Keratinocyte (primary cell): Measurements from ENCODE around the gene TSPEAR. TPM values are rescaled to one million over a fixed set of nuclear protein-coding genes. Genes with fewer than 3 reads are reported as not detected.

Experiments
- DNase-seq: peaks from one replicate; pipeline ENCODE4 v3.0.0-alpha.2; 2011; ENCODE audit warnings: low read depth, missing footprints, low spot score
- FAIRE-seq: peaks from 2 replicates; lab custom pipeline; 2011; peaks lifted over from hg19 to GRCh38; lab: Jason Lieb, UNC
- H2AFZ ChIP-seq: 2 replicates; pipeline ENCODE4 v1.6.0; 2012; ENCODE audit warnings: low read length, control low read depth, inconsistent platforms; ENCODE audit not compliant: control insufficient read depth
- H3K27ac ChIP-seq: 2 replicates; pipeline ENCODE4 v1.5.1; 2011; ENCODE audit warnings: low read length; ENCODE audit not compliant: control insufficient read depth, insufficient read depth
- H3K27me3 ChIP-seq: 3 replicates; pipeline ENCODE4 v1.6.0; 2011; ENCODE audit warnings: low read length; ENCODE audit not compliant: control insufficient read depth, insufficient read depth; ENCODE audit errors: extremely low read depth
- H3K36me3 ChIP-seq, 2 experiments: 2 replicates in 1 of 2; 3 replicates in 1 of 2; pipeline ENCODE4 v1.5.1; 2011; ENCODE audit warnings: low read length in 2 of 2, mild to moderate bottlenecking in 1 of 2; ENCODE audit not compliant: control insufficient read depth in 2 of 2, insufficient read depth in 2 of 2; ENCODE audit errors: extremely low read depth in 1 of 2
- H3K4me1 ChIP-seq: 3 replicates; pipeline ENCODE4 v1.5.1; 2011; ENCODE audit warnings: low read length; ENCODE audit not compliant: control insufficient read depth, insufficient read depth; ENCODE audit errors: extremely low read depth
- H3K4me2 ChIP-seq: 3 replicates; pipeline ENCODE4 v1.6.0; 2011; ENCODE audit warnings: low read depth, low read length; ENCODE audit not compliant: control insufficient read depth, insufficient read depth; ENCODE audit errors: extremely low read depth
- H3K4me3 ChIP-seq, 3 experiments: fragments of 200-600 bp in 1 of 3; sonication (generic) in 1 of 3; 2 replicates in 2 of 3; 3 replicates in 1 of 3; pipeline ENCODE4 v1.5.1; 2011 to 2016; ENCODE audit warnings: low read length in 3 of 3, mild to moderate bottlenecking in 3 of 3, control low read depth in 2 of 3, inconsistent platforms in 1 of 3, low read depth in 1 of 3, mixed read lengths in 1 of 3, mixed run types in 1 of 3, moderate library complexity in 1 of 3; ENCODE audit not compliant: control insufficient read depth in 2 of 3, insufficient read depth in 2 of 3; ENCODE audit errors: extremely low read depth in 1 of 3
- H3K79me2 ChIP-seq: 2 replicates; pipeline ENCODE4 v1.6.0; 2012; ENCODE audit warnings: low read length; ENCODE audit not compliant: control insufficient read depth, insufficient read depth
- H3K9ac ChIP-seq: 3 replicates; pipeline ENCODE4 v1.6.0; 2011; ENCODE audit warnings: low read length; ENCODE audit not compliant: control insufficient read depth, insufficient read depth; ENCODE audit errors: extremely low read depth
- H3K9me1 ChIP-seq: 3 replicates; pipeline ENCODE4 v1.6.0; 2011; ENCODE audit warnings: low read length; ENCODE audit not compliant: control insufficient read depth, insufficient read depth; ENCODE audit errors: extremely low read depth
- H3K9me3 ChIP-seq: 2 replicates; pipeline ENCODE4 v1.5.1; 2012; ENCODE audit warnings: low read depth, low read length; ENCODE audit not compliant: control insufficient read depth
- H4K20me1 ChIP-seq: 3 replicates; pipeline ENCODE4 v1.6.0; 2011; ENCODE audit warnings: low read length; ENCODE audit not compliant: control insufficient read depth, insufficient read depth; ENCODE audit errors: extremely low read depth
- CTCF ChIP-seq, 3 experiments: IDR thresholded peaks in 1 of 3; conservative IDR thresholded peaks in 1 of 3; optimal IDR thresholded peaks in 1 of 3; 2 replicates in 2 of 3; 3 replicates in 1 of 3; pipeline versions ENCODE3 to v1.5.1; 2011; ENCODE audit warnings: low read length in 3 of 3, mild to moderate bottlenecking in 3 of 3, moderate library complexity in 2 of 3, control low read depth in 1 of 3, inconsistent platforms in 1 of 3; ENCODE audit not compliant: insufficient read depth in 2 of 3; ENCODE audit errors: extremely low read depth in 1 of 3
- EZH2 ChIP-seq: IDR thresholded peaks from one replicate; pipeline ENCODE4 v1.6.1; 2012; ENCODE audit warnings: inconsistent platforms, mild to moderate bottlenecking, low read length, moderate library complexity
- dilution Hi-C: fragments of 300-500 bp; cut with MboI; formaldehyde crosslinking; loops from one replicate; pipeline ENCODE4 v1.7.0; 2020; ENCODE audit warnings: low sequenced_read_pairs; ENCODE audit not compliant: extremely low pct_ligation_motif_present
- polyA plus RNA-seq, 5 experiments: library from polyadenylated mRNA; depleted of rRNA in 3 of 5; stranded (reverse) in 3 of 5; stranded (forward) in 1 of 5; unstranded in 1 of 5; fragments of >200 nt; gene quantifications; 1 replicate in 1 of 5; 2 replicates in 3 of 5; 3 replicates in 1 of 5; pipeline versions ENCODE4 v1.2.1 to v1.2.3, GENCODE V29; 2011 to 2012; ENCODE audit warnings: missing spikeins in 2 of 5, low read depth in 1 of 5, low replicate concordance in 1 of 5

The TSPEAR gene
- polyA plus RNA-seq, 1 donor (not counting 4 experiments of a cell fraction or from before 2014, with no cell fraction given), result 0.12 TPM

DNA sequence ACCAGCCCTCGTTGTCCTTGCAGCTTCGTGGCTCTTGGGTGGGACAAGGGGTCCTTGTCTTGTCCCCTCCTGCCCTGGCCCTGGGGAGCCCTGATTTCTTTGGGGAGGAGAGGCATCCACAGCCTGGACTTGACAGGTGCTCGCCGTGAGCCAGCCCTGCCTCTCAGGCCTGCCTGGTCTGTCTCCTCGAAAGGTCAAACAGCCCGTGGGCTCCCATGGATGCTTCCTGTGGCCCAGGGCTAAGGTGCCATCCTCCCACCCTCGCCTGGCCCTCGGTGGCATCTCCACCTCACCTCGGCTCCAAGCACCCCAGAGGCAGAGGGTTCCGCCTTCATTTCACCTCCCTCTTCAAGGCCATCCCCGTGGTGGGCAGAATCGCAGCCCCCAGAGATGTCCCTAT lies 247.0 kb downstream of the TSPEAR start:
- dilution Hi-C loops, result no loop called here
- Histone ChIP-seq H3K9ac (no peak overlapping the region), H3K9me1 (no peaks in the 10 kb centered on the region), H3K4me2 (no peak overlapping the region), H3K27ac (no peak overlapping the region), H3K4me1 (no peaks in the 10 kb centered on the region), H3K4me3 (no peak overlapping the region), H3K36me3 (no peaks in the 10 kb centered on the region), H3K9me3 (peaks cover 3% of the 10 kb centered on the region), H4K20me1 (no peaks in the 10 kb centered on the region), H3K27me3 (no peaks in the 10 kb centered on the region), H3K79me2 (no peaks in the 10 kb centered on the region), H2AFZ (no peak overlapping the region)
- DNase-seq (no peak), FAIRE-seq (no peak)
- TF ChIP-seq EZH2, result no peak
- no peak for TF ChIP-seq CTCF (optimal IDR thresholded peaks at IDR 0.05 in 1 of 3, IDR thresholded peaks at IDR 0.05 in 1 of 3, conservative IDR thresholded peaks at IDR 0.05 in 1 of 3; ENCODE audit: extremely low read depth in 1 of 3, insufficient read depth in 2 of 3, low read length in 3 of 3)

- no peak overlapping the region for H3K9ac ChIP-seq
- DNase-seq (no peak), FAIRE-seq (no peak)
- H3K27me3 ChIP-seq, result no peaks in the 10 kb centered on the region
- no peak overlapping the region for H3K27ac ChIP-seq
- H3K4me1 ChIP-seq, result no peaks in the 10 kb centered on the region
- TF ChIP-seq EZH2 (no peak), CTCF (optimal IDR thresholded peaks at IDR 0.05 in 1 of 3, IDR thresholded peaks at IDR 0.05 in 1 of 3, conservative IDR thresholded peaks at IDR 0.05 in 1 of 3; ENCODE audit: extremely low read depth in 1 of 3, insufficient read depth in 2 of 3, low read length in 3 of 3) (no peak)
- no peak overlapping the region for H3K4me3 ChIP-seq
- no peaks in the 10 kb centered on the region for H3K36me3 ChIP-seq
- no peak overlapping the region for H2AFZ ChIP-seq
- H3K79me2 ChIP-seq, result no peaks in the 10 kb centered on the region
- no peaks in the 10 kb centered on the region for H4K20me1 ChIP-seq
- no peaks in the 10 kb centered on the region for H3K9me1 ChIP-seq
- peaks cover 3% of the 10 kb centered on the region for H3K9me3 ChIP-seq
- H3K4me2 ChIP-seq, result no peak overlapping the region
- dilution Hi-C loops, result no loop called here
These were observed 247.6 kb downstream of the TSPEAR start for GRCh38 chr21:44463724-44464123.
